ENCODE results near the gene C1RL. TPM values are rescaled to one million over a fixed set of nuclear protein-coding genes. Genes with fewer than 3 reads are reported as not detected.

C1RL gene
- total RNA-seq, 1 donor from 2014 or later, result 68.8 TPM

DNA sequence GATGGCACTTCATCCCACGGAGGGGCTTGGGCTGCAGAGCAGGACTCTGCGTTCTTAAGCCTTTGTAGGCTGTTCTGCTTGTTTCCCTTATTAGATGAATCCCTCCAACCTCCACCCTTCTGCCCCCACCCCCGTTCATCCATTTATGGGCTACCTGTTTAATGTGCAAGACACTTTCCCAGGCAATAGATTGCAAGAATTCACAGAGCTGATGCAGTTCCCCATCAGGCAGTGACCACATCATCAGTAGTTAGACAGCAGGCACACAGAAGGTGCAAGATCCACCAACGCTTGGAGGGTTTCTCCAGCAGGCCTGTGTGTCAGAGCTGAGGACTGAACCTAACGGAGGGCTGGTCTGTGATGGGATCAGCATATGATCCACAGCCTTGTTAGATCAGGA is 15.5 kb downstream of the C1RL start:
- no peak for DNase-seq (ENCODE audit: low spot score)

- DNase-seq (ENCODE audit: low spot score), result no peak
These were observed 16.0 kb downstream of the C1RL start for GRCh38 chr12:7092986-7093460.

GRCh38 chr12:7092229-7092985 is 16.6 kb downstream of the C1RL start, which contains the start of gene C1R:
TSS of gene C1R (minus strand) at chr12:7092445. CDS start at chr12:7092388, 57 bp downstream.
- DNase-seq (ENCODE audit: low spot score), result no peak

- DNase-seq (ENCODE audit: low spot score), result no peak
These were observed 17.3 kb downstream of the C1RL start for GRCh38 chr12:7091660-7092228.

DNA sequence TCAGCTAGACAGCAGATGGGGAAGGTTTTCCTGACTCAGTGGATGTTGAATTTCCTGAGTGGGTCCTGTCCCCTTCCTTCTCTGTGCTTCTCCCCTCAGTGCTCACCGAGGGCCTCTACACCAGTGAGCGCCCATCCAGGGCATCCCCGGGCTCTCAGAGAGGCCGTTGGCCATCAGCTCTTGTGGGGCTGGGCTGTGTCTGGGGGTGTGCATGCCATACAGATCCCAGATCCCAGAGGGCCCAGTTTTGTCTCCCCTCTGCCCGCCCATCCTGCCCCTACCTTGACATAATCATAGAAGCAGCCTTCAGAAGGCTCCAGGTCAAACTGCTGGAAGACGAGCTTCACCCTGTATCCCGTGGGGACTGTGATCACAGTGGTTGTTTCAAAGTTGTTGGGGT is 17.8 kb downstream of the C1RL start:
- DNase-seq (ENCODE audit: low spot score), result no peak

DNA sequence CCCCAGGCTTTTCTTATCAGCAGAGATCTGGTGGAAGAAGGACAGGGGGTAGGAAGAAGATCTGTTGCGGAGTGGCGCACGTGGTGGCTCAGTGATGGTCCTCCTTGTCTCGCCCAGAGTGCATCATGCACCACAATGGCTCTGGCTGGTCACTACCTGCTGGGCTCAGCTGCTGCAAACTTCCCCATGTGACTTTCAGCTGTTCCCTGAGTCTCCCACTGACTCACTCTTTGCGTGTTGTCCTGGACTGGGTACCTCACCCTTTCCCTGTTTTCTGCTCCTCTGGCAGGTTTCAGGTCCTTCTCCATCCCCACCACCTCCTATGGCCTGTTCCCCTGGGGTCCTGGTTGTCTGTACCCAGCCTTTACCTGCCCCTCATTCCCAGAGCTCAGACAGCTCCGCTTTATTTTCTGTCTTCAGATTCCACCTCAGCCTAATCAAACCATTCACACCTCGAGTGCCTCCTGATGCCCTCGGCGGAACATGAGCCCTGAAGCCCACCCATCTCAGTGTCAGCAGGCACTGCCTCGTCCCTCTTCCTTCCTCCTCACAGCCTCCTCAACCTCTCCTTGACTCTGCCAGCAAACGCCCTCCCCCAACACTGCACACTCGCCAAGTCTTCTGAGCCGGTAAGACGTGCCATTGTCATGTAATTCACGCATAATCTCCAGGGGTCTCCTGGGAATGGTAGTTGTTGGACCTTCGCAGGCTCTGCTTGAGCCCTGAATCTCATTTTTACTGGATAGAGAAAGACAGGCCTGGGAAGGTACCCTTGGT is 18.6 kb downstream of the C1RL start:
- no peak for DNase-seq (ENCODE audit: low spot score)

DNA sequence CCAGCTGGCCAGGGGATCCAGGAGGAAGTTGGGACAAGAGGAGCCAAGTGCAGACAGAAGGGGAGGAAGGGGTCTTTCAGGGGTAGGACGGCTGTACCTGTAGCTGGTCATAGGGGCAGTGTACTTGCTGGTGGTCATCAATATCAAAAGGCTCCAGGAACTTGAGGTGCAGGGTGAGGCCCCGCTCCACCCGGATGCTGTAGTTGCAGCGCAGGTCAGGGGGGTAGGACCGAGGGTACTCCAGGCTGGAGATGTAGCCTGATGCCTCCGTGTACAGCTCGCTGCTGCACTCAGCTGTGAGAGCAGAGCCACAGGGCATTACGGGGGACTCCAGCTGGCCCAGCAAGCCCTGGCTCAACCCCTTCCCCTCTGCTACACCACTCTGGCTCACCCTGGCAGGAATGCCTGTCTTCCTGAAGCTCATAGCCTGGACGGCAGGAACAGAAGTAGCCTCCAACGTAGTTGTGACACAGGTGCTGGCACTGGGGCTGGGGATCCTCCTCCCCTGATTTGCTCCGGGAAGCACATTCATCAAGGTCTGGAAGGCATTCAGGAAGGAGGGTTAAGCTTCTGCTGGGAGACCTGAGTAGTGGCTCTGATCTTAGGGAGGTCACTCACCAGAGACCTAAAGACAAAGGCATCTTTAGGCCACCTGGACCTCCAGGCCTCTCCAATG is 19.7 kb downstream of the C1RL start:
- DNase-seq (ENCODE audit: low spot score), result no peak

- no peak for DNase-seq (ENCODE audit: low spot score)
These were observed 25.9 kb downstream of the C1RL start for GRCh38 chr12:7083125-7083524.

- DNase-seq (ENCODE audit: low spot score), result no peak
These were observed 28.0 kb downstream of the C1RL start for GRCh38 chr12:7081037-7081436.

DNA sequence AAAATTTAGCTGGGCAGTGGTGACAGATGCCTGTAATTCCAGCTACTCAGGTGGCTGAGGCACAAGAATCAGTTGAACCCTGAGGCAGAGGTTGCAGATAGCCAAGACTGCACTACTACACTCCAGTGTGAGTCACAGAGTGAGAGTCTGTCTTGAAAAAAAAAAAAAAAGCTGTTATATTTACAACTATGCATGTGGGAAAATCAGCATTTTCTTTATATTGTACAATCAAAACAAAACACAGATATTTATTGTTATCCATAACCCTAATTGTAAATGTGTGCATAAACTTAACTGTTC is 29.2 kb downstream of the C1RL start:
- DNase-seq (ENCODE audit: low spot score), result no peak

GRCh38 chr12:7078163-7078562 is 30.9 kb downstream of the C1RL start:
- DNase-seq (ENCODE audit: low spot score), result no peak

GRCh38 chr12:7076493-7076892 is 32.5 kb downstream of the C1RL start:
- DNase-seq (ENCODE audit: low spot score), result no peak

DNA sequence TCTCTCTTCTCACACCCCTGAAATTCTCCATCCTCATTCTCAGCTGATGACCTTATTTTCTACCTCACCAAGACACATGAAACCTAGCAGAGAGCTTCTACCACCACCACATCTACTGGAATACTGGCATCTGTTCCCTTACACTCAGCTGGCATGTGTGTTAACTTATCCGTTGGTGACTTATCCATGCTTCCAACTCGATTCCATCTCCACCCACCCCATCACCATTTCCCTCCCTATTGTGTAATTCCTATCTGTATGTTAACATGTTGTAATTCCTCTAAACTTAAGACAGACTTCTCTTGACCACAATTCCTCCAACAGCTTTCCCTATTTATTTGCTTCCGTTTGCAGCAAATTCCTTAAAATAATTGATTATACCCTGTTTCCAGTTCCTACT is 33.1 kb downstream of the C1RL start:
- DNase-seq (ENCODE audit: low spot score), result no peak

DNA sequence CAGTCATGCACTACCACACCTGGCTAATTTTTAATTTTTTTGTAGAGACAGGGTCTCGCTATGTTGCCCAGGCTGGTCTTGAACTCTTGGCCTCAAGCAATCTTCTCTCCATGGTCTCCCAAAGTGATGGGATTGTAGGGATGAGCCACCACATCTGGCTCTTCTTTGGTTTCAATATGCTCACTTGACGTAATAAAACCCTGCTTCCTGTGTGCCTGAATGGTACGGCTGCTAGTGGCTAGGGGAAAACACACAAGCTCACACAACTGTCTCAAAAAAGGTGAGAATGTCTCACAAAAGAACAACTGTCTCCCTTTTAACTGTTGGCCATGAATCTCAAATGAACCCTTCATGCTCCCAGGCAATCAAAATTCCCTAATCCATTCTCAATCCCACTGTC is 33.5 kb downstream of the C1RL start:
- no peak for DNase-seq (ENCODE audit: low spot score)

DNA sequence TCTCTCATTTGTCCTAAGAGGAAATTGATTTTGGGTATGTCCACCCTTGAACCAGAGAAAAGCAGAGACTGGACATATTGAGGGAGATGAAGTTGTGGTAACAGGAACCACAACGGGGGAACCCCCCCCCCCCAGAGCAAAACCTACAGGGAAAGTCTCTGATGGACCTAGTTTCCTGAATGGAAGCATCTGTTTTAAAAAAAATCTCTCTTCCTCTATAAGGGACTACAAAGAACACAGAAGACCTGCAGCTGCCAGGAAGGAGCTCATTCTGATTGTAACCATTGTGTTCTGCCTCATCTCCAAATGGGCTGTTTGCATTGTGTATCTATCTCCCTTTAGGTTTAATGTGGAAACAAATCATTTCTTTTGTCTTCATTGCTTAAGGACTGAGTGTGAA is 35.1 kb downstream of the C1RL start:
- DNase-seq (ENCODE audit: low spot score), result no peak

- no peak for DNase-seq (ENCODE audit: low spot score)
These were observed 36.5 kb downstream of the C1RL start for GRCh38 chr12:7072554-7072953.

DNA sequence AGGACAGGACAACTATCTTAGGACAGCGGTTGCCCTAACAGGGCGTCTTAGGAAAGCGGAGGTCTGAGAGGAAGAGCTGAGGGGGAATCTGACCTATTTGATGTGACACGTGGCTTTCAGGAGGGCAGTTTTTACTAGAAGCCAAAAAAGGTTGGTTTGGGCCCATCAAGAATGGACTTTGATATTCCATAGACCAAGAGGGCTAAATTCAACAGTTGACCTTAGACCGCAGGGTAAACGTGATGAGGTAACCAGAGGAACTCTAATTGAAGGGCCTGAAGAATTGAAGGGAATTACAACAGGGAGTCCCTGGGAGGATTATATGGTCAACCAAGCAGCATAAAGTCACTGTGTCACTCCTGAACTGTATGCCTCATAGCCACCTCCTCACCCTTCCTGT is 37.0 kb downstream of the C1RL start:
- DNase-seq (ENCODE audit: low spot score), result no peak

DNA sequence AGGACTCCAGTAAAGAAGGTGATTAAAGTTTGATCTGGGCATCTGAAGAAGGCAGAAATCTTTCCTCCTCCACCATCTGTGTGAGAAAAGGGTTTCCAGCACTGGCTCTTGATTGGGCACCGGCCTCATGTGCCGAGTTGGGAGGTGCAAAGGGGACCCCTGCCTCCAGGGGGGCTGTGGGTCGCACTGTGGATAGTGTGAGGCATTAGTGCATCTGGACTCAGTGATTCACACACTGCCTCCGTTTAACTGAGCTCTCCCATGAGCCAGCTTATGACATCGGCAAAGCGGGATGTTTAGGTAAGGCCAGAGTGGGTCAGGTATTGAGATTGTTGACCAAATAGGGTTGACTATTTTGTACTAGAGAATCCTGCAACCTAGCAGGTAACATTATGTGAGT is 39.6 kb downstream of the C1RL start:
- no peak for DNase-seq (ENCODE audit: low spot score)

GRCh38 chr12:7068994-7069346 is 40.0 kb downstream of the C1RL start:
- DNase-seq (ENCODE audit: low spot score), result no peak

DNA sequence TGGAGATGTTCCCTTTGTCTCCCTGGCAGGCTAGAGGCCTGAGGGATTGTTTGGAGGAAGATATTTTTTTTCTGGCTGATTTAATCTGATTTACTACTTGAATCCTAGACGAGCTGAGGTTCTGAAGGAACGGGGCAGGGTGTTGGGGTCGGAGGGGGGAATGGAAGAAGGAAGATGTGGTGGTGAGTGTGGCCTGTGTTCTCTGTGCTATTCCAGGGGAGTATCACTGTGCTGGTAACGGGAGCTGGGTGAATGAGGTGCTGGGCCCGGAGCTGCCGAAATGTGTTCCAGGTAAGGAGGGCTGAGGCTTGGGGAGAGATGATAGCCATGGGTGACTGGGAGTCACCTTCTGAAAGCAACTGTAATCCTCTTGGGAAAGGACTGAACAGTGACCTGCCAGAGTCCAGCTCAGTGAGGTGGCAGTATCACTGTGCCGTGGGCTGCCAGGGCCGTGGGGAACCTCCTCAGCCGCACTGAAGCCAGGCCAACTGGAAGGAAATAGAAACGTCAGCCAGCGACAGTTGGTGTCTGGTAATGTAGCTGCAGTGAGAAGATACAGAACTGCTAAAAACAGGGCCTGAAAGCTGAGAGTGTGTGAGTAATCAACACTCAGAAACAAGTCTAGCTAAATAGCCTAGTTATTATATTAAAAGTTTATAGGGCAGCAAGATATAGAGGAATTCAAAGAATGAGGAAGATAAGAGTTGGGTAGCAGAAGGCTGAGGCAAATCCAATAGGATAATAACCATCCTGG is 40.6 kb downstream of the C1RL start:
- DNase-seq (ENCODE audit: low spot score), result no peak

- DNase-seq (ENCODE audit: low spot score), result no peak
These were observed 41.9 kb downstream of the C1RL start for GRCh38 chr12:7067096-7067495.
